HK-2 (cell line): ENCODE results near the gene HYAL2.
A peak's percentile ranks its signal among the peaks of the same experiment; 100 is the strongest.

Source experiments
- DNase-seq: peaks from one replicate; pipeline ENCODE4 v3.0.0-alpha.2; 2018; ENCODE audit not compliant: unreplicated experiment

The HYAL2 gene

DNA sequence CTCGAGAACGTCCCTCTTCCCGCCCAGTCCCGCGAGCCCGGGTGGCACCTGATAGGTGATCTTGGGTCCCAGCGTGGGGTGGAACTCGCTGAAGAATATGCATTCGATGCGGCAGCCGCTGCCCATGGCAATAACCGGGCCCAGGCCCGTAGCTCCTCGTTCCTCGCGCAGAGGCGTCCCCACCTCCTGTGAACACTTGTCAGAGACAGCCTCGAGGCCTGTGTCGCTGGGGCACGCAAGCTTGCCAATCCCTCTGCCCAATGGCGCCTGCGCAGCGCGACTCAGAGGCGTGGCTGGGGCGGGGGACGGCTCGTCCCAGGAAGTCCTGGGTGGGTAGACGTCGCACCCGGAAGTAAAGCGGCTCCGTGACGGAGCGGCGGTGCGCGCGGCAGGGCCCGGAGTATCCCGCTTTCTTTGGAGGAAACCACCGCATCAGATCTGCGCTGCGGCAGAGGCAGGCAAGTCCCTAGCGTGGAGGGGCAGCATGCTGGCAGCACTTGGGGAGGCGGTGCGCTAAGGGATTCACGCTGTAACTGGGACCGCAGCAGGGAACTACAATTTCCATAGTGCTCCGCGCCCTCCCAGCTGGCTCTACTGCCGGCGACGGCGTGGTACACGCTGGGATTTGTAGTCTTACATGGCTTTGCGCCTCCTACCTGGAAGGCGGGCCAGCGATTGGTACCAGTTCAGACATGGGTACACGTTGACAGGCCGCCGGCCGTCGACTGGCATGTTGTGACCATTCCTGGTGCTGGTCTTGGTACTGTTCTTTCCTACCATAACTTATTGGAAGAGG lies 28.2 kb upstream of the HYAL2 start, which contains the start of the genes CYB561D2 and NPRL2:
TSS of gene CYB561D2 (plus strand) at position 336 of the 796 bp plus-strand sequence. CDS start 572 bp downstream, outside the sequence.
TSS of gene NPRL2 (minus strand) at position 249 of the 796 bp plus-strand sequence. CDS start at position 126, 123 bp downstream.
- peak; percentile 92 for DNase-seq

DNA sequence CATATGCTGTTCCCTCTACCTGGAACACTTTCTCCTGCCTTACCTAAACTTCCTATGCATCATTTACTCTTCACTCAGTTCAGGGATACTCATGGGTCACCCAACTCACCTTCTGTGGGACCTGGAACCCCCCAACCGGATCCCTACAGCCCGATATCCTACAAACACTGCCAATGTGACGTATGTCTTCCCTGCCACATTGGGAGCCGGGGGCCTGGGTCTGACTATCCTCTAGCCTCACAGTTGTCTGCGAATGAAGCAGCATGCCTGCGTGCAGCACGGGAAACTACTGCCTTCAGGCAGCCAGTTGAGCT lies 27.6 kb upstream of the HYAL2 start:
- no peak for DNase-seq

DNA sequence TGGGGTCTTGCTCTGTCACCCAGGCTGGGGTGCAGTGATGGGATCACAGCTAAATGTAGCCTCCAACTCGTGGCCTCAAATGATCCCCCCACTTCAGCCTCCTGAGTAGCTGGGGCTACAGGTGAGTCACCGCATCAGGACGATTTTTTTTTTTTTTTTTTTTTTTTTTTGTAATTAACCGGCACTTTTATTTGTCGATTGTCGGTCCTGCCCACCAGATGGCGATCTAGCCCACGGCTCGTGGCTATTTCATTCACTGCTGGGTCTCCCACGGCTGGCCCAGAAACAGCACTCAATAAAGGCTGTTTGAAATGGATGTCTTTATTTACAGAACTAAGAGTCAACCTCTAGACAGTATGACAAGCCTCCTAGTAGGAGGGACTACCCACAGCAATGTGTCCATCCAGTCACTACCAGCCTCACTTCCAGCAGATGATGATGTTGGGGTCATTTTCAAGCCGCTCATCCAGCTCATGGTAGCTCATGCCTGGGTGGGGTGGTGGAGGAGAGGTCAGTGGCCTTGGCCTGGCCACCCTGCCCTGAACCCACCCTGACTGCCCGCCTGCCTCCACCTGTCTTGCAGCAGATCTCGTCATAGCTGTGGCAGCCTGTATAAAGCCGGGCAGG lies 24.8 kb upstream of the HYAL2 start:
- DNase-seq: peak; percentile 64

DNA sequence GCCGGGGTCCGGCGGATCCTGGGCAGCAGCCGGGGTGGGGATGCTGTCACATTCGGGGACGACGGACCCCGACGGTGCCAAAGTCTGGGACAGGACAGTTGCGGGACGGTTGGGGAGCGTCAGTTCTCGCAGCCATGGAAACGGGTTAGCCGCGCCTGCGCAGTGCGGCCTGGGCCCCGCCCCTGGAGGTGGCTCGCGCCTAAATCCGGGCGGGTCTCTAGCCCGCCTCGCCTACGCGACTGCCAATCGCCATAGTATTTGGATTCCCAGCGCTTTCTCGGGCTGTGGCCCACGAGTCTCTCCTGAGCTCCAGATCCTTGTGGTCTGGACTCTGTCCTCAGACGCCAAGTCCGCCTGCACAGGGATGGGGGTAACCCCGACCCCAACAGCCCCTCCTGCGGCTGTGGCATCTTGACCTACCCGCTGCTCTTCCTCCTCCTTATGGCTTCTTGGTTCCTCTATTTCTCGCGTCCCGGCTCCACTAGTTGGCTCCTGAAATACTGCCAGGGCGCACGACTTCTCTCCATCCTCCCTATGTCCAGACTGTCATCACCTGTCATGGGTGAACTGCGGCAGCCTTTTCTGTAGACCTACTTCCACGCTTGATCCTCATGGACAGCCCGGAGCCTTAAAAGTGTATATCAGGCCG lies 23.2 kb upstream of the HYAL2 start, which contains the start of gene ZMYND10:
TSS of gene ZMYND10 (minus strand) at position 147 of the 649 bp plus-strand sequence. CDS start 153 bp downstream, outside the sequence.
- no peak for DNase-seq

DNA sequence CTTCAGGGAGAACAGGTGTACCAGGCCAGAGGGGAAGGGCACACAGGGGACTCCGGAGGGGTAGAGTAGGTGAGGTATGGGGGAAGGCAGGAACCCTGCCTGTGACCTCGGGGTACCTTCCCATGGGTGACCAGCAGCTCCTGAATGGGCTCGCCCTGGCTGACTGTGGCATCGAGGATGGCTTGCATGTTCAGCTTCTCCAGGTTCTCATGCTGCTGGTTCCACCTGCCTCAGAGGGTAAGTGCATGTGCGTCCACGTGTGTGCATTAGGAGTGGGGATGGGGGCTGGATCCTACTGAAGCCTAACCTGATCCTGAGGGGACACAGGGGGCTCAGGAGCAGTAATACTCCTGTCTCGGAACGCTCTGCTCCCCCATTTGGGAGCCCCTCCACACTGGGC lies 22.5 kb upstream of the HYAL2 start:
- no peak for DNase-seq

DNA sequence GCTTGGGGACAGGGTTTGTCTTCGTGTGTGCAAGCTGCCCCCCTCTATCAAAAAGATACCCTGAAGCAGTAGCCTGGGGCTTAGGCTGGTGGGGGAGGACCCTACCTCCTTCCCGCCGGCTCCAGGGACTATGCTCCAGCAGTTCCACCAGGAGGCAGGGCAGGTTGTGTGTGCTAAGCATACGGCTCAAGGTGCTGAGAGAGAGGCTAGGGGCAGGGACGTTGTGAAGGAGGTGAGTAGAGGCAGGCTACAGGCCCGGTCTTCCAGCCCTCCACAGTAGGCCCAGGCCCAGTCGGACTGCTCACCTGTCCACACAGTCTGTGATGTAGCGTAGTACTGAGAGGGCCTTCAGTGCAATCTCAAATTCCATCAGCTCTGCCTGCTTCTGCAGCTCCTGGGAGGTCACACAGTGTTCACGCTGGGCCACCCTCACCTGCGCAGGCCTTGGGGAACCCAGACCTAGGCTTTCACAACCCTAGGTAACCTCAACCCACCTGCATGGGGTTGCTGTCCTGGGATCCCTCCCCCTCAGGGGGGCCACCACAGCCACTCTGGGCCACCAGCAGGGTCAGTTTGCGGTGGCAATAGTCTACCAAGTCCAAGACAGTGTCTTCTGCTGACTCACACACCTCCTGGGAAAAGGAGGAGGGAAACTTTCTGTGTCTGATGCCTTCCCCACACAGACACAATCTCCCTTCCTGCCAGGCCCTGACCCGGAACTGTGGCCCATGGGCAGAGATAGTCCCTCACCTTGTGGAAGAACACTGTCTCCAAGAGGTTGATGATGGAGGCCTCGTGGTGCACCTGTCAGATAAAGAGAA lies 20.5 kb upstream of the HYAL2 start:
- DNase-seq: no peak

DNA sequence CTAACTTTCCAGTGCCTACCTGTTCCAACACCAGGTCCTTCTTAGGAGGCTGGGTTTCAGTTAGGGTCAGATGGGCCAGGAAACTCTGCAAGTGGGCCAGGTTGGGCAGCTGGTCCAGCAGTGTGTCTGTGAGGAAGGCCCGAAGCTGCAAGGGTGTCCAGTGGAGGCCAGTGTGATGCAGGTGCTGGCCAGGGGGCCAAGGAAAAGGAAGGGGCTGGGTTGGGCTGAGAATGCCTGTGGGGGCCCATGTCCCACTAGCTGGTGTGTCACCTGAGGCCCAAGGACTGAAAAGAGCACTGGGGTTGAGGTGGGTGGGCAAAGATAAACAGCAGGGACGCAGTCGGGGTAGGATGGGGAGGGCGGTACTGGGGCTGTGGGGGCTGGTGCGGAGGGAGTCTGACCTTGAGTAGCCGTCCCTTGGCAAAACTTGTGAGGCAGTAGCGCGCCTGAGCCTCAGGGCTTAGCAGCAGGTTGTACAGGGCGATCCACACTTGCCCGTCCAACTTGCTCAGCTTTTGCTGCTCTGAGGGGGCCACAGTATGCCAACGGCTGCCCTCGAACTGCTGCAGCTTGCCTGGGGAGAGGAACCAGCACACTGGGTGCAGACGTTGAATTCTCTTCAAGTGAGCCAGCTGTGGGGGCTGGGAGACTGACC lies 19.6 kb upstream of the HYAL2 start:
- DNase-seq: no peak

DNA sequence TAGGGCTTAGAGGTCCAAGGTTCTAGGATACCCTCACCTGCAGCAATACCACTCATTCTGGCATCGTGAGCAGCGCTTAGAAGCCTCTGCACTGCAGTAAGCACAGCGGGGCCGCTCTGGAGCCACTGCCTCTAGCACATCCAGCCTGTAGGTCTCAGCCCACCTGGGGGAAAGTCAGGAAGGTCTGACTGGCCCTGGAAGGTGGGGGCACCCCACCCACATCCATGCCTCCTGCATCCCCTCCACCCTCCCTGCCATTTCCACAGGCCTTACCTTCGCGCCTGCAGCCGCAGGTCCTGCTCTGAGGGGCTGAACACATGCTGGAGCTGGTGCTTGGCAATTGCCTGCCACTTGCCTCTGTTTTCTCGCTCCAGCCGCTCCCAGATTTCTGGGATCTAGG lies 19.0 kb upstream of the HYAL2 start:
- no peak for DNase-seq

DNA sequence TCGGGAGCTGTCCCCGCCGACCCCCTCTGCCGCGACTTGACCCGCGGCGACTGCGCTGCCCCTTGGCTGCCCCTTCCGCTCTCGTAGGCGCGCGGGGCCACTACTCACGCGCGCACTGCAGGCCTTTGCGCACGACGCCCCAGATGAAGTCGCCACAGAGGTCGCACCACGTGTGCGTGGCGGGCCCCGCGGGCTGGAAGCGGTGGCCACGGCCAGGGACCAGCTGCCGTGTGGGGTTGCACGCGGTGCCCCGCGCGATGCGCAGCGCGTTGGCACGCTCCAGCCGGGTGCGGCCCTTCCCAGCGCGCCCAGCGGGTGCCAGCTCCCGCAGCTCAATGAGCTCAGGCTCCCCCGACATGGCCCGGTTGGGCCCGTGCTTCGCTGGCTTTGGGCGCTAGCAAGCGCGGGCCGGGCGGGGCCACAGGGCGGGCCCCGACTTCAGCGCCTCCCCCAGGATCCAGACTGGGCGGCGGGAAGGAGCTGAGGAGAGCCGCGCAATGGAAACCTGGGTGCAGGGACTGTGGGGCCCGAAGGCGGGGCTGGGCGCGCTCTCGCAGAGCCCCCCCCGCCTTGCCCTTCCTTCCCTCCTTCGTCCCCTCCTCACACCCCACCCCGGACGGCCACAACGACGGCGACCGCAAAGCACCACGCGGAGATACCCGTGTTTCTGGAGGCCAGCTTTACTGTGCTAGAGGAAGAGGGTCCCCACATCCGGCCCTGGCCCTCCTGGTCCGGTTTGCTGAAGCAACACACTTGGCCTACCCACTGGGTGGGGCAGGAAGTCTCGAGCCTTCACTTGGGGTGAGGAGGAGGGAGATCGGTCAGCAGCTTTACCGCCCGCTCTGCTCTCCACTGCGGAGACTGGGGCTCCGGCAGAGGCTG lies 18.1 kb upstream of the HYAL2 start, which contains the start of gene RASSF1:
TSS of gene RASSF1 (minus strand) at position 389 of the 882 bp plus-strand sequence. CDS start at position 358, 31 bp downstream.
- DNase-seq: no peak

DNA sequence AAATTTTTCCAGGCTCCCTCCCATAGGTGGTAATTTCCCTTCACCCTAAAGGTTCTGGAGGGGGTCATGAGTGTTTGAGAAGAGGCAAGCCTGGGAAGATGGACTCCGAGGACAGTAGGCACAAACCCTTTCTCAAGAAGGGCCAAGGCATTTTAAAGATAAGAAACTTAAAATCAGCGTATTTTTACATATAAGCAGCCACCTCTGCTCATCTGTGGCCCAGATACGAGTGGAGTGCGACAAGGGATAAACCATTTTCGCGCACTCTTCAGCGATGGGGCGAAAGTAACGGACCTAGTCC lies 17.6 kb upstream of the HYAL2 start:
- DNase-seq: no peak

DNA sequence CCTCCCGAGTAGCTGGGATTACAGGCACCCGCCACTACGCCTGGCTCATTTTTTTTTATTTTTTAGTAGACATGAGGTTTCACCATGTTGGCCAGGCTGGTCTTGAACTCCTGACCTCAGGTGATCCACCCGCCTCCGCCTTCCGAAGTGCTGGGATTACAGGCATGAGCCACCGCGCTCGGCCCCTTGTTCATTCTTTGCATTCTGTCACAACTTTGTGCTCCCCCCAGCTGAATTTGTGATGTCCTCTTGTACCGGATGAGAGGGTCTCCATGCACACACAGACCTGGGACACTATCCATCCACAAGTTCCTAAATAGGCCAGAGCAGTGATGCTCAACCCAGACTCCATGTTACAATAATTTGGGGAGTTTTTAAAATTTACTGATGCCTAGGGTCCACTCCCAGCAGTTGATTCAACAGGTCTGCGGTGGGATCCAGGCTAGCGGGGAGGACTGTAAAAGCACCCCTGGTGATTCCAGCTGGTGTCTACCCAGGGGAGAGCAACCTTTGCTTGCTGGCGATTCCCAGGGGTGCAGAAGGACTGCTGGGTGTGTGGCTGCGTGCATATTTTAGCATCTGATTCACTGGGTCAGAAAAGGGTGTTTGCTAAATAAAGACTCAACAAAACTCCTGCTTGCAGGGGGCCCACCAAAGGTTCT lies 17.1 kb upstream of the HYAL2 start:
- DNase-seq: no peak

DNA sequence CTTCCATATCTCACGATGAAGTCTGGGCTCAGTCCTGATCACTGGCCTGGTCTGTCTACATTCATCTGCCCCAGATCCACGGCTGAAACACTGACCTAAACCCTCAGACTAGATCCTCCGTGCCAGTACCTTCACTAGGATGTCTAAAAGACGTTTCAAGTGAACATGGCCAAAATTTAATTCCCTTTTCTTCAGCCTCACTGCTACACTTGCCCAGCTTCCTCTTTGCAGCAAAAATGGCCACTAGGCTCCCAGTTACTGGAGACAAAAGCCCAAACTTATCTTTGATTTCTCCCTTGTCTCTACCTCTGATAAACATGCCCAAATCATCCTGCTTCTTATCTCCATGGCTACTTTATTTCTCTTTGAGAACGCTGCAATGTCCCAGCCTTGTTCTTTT lies 16.4 kb upstream of the HYAL2 start:
- no peak for DNase-seq

DNA sequence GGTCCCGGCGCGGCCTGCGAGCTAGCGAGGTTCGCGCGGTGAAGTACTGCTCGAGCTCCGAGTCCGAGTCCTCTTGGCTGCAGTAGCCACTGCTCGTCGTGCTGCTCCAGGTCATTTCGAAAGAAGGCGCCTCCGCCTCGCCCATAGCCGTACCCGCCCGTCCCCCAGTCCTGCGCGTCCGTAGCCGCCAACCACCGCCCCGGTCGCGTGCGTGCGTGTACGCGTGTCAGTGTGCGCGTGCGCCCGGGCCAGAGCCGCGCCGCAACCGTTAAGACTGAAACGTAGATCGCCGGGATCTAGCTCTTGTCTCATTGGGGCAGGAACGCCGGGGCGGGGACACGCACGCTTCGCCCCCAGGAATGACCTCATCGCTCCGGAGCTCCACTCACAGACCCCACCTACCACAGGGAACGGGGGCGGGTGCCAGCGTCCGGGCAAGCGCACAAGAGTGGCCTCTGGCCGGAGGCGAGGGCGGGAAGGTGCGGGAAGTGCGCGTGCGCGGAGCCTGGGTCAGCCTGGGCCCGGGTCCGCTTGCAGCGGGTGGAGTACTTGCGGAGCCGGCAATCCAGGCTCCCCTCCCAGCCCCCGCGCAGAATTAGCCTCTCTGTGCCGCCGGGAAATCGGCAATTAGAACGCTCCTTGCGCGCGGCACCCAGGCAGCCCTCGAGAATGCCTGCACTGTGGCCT lies 14.8 kb upstream of the HYAL2 start:
- peak; percentile 96 for DNase-seq

DNA sequence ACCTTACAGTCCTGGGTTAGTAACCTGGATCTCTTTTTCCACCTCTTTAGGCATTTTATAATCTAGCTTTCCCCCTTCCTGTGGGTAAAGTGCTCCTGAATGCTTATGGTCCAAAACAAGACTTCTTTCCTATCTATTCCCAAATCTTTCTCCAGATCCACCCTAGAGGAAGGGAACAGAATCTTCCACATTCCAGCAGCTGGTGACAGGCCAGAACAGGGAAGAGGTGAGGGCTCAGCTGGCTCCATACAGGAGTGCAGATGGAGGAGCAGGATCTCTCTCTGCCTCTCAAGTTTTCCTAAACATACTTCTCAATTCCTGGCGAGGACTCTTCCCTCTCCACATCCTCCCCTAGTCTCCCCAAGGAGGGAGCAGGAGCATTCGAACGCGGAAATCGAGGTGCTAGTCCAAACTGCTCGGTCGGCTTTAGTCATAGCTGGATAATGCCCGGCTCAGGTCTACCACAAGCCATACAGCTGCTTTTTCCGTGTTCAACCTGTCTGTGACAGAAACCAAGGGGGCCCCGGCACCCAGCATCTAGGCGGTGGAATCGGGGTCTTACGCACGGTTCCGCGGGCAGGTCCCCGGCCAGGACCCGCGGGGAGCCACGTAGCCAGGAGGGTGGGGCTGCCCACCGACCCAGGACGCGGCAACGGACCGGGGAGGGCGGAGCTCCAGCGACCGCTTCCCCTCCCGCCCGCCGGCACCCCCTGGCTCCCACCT lies 14.1 kb upstream of the HYAL2 start:
- no peak for DNase-seq

DNA sequence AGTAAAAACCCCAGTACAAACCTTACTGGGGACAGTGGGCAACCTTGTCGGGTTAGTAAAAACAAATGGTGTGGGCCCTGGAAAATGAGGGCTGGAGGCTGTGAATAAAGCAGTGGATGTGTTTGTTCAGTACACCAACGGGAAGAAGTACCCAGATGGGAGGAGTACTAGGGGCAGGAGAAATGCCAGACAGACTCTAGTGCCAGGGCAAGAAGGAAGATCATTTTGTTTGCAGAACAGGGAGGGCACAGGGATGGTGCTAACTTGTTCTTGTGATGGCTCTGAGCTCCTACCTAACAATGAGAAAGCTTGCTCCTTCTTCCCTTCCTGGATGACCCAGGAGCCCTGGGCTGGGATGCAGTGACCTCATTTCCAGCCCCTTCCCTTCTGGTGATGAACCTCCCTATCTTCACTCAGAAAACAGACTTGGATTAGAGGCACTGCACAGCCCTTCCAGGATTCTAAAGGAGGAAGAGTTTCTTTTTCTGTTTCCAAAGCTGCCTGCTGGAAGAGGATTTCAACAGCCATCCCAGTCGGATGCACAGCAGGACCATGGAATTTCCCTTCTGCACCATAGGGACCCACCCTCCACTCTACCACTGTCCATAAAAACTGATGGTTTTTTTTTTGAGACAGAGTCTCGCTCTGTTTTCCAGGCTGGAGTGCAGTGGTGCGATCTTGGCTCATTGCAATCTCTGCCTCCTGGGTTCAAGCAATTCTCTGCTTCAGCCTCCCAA lies 12.0 kb upstream of the HYAL2 start:
- no peak for DNase-seq

DNA sequence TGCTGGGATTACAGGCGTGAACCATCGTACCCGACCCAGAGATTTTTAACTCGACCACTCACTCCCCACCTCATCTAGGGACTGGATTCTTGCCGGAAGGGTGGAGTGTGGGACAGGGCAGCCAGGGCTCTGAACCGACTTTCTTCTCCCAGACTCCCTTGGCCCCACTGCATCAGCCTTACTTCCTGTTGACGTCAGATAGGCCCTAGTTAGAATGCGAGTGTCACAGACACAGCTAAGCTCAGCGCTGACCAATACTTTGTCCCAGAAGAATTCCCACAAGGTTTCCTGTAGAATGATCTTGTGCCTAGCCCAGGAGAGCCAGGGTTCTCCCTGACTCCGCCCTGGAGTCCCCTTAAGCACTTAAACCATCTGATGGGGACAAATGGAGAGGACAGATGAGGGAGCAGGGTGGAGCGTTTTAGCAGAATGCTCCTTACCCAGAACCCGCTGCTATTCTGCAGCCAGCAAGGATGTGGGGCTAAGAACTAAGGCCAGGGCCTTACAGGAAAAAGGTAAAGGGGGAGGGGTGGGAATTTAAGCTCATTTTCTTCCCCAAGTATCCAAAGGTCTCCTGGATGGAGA lies 11.3 kb upstream of the HYAL2 start:
- no peak for DNase-seq

DNA sequence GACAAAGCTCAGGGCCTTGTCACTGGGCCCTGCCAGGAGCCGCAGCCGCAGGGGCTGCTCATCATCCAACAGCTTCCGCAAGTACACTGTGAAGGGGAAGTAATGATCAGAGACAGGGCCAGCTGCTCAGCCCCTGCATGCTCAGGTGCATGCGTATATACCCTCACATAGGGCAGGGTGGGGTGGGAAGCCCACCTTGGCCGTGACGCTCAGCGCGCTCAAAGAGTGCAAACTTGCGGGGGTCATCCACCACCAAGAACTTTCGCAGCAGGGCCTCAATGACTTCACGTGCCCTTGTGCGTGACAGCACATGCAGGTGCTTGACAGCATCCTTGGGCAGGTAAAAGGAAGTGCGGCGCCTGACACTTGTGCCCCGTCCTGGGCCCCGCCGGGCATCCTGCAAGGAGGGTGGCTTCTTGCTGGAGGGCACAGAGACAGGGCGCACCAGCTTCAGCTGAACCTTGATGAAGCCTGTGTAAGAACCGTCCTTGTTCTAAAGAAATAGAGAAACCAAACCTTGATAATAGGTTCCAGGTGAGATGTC lies 8.9 kb upstream of the HYAL2 start:
- DNase-seq: no peak
